Mucosa of rectum (tissue), 2 donors: ENCODE measurements around the gene MIPOL1.
"Not testable (repeated sequence)": the region's sequence is repeated elsewhere in the genome, so short reads cannot be mapped to it uniquely, and the experiment has no call there.

Experiments
- H3K27ac ChIP-seq, 2 donors: one replicate each; pipeline ENCODE4 v1.7.0; 2013; ENCODE audit warnings: inconsistent platforms in 2 of 2, low read depth in 2 of 2, low read length in 2 of 2
- H3K27me3 ChIP-seq, 2 donors: one replicate each; pipeline ENCODE4 v1.7.0; 2013; ENCODE audit warnings: low read length in 2 of 2; ENCODE audit not compliant: control insufficient read depth in 2 of 2, insufficient read depth in 2 of 2
- H3K36me3 ChIP-seq, 2 donors: one replicate each; pipeline ENCODE4 v1.7.0; 2013; ENCODE audit warnings: low read length in 2 of 2; ENCODE audit not compliant: control insufficient read depth in 2 of 2, insufficient read depth in 2 of 2
- H3K4me1 ChIP-seq, 2 donors: one replicate each; pipeline ENCODE4 v1.7.0; 2013; ENCODE audit warnings: low read length in 2 of 2, mild to moderate bottlenecking in 1 of 2; ENCODE audit not compliant: control insufficient read depth in 2 of 2, insufficient read depth in 2 of 2
- H3K4me3 ChIP-seq, 2 donors: one replicate each; pipeline ENCODE4 v1.7.0; 2013; ENCODE audit warnings: low read length in 2 of 2
- H3K9ac ChIP-seq, 2 donors: one replicate each; pipeline ENCODE4 v1.7.0; 2013; ENCODE audit warnings: low read length in 2 of 2, low read depth in 1 of 2, mild to moderate bottlenecking in 1 of 2
- H3K9me3 ChIP-seq, 2 donors: one replicate each; pipeline ENCODE4 v1.7.0; 2013; ENCODE audit warnings: low read length in 2 of 2; ENCODE audit not compliant: control insufficient read depth in 2 of 2
- donor health status: healthy.
- donor health status: Normal muscosa, but diverticular disease.

The MIPOL1 gene

GRCh38 chr14:37170993-37171392 lies 26.7 kb upstream of the MIPOL1 start:
- no peaks in the 10 kb centered on the region for H3K4me1 ChIP-seq
- no peaks in the 10 kb centered on the region for H3K36me3 ChIP-seq
- no peaks in the 10 kb centered on the region for H3K9me3 ChIP-seq
- H3K9ac ChIP-seq, result no peak overlapping the region
- H3K4me3 ChIP-seq, result no peak overlapping the region
- no peak overlapping the region for H3K27ac ChIP-seq
- no peaks in the 10 kb centered on the region for H3K27me3 ChIP-seq

DNA sequence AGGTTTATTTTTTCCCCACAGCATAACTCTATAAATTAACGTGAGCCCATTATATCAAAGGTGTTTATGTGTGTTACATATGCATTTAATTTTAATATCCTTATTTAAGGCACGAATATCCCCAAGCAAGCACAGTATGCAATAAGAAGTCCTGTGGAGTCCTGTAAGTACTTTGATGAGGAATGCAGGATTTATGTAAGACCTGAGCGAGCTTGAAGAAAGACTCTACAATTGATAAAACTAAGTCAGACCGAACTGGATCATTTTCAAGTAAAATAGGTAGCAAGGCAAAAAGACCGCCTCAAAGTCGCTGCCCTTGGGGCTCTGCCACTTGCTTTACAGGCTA lies 26.1 kb upstream of the MIPOL1 start:
- H3K9ac ChIP-seq, result peak overlapping the region in 1 of 2 donors; percentile 82
- H3K4me1 ChIP-seq, result no peaks in the 10 kb centered on the region
- no peak overlapping the region for H3K27ac ChIP-seq
- H3K36me3 ChIP-seq, result no peaks in the 10 kb centered on the region
- no peaks in the 10 kb centered on the region for H3K27me3 ChIP-seq
- H3K9me3 ChIP-seq, result no peaks in the 10 kb centered on the region
- H3K4me3 ChIP-seq, result peak overlapping the region; percentile 76 to 86

- Histone ChIP-seq H3K4me1 (no peaks in the 10 kb centered on the region), H3K27me3 (no peaks in the 10 kb centered on the region), H3K4me3 (peak within 1 kb of the TSS; percentile 76 to 86), H3K27ac (peak within 1 kb of the TSS; percentile 75 to 76), H3K9ac (peak within 1 kb of the TSS; percentile 76 to 82), H3K36me3 (no peaks in the 10 kb centered on the region), H3K9me3 (no peaks in the 10 kb centered on the region)
Observed at GRCh38 chr14:37172024-37172869, 25.5 kb upstream of the MIPOL1 start, which contains the start of gene SLC25A21. Gene SLC25A21, minus strand, starts transcription at chr14:37172606.

GRCh38 chr14:37172936-37173614 lies 24.7 kb upstream of the MIPOL1 start:
- no peaks in the 10 kb centered on the region for H3K27me3 ChIP-seq
- H3K9ac ChIP-seq, result peak overlapping the region in 1 of 2 donors; percentile 76
- no peaks in the 10 kb centered on the region for H3K36me3 ChIP-seq
- no peaks in the 10 kb centered on the region for H3K9me3 ChIP-seq
- no peak overlapping the region for H3K27ac ChIP-seq
- H3K4me1 ChIP-seq, result no peaks in the 10 kb centered on the region
- H3K4me3 ChIP-seq, result peak overlapping the region; percentile 76 to 86

DNA sequence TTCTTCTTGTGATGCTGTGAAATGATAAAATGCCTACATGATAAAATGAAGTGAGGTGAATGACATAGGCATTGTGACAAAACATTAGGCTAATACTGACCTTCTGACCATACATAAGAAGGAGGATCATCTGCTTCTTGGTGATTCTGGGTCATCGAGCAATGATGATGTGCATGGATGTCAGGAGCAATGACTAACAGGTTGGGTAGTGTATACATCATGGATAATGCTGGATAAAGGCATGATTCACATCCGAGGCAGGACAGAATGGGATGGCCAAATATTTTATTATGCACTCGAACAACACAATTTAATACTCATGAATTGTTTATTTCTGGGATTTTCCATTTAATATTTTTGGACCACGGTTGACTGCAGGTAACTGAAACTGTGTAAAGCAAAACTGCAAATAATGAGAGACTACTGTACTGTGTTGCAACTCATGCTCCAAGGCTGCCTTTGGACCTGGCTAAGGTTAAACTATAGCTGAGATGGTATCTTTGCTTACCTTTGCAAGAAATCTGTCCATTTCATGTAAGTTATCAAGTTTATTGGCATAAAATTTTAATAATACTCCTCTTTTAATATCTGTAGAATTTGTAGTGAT lies 17.7 kb upstream of the MIPOL1 start:
- no peaks in the 10 kb centered on the region for H3K36me3 ChIP-seq
- no peaks in the 10 kb centered on the region for H3K4me1 ChIP-seq
- H3K4me3 ChIP-seq, result no peak overlapping the region
- no peaks in the 10 kb centered on the region for H3K27me3 ChIP-seq
- H3K9ac ChIP-seq, result no peak overlapping the region
- no peak overlapping the region for H3K27ac ChIP-seq
- no peaks in the 10 kb centered on the region for H3K9me3 ChIP-seq

GRCh38 chr14:37180886-37181285 lies 16.9 kb upstream of the MIPOL1 start:
- H3K27ac ChIP-seq, H3K36me3 ChIP-seq, H3K9ac ChIP-seq, H3K27me3 ChIP-seq, H3K4me1 ChIP-seq, H3K4me3 ChIP-seq, H3K9me3 ChIP-seq: not testable (repeated sequence)

GRCh38 chr14:37181441-37181840 lies 16.3 kb upstream of the MIPOL1 start:
- Histone ChIP-seq H3K27ac (no peak overlapping the region), H3K9me3 (no peaks in the 10 kb centered on the region), H3K4me1 (no peaks in the 10 kb centered on the region), H3K9ac (no peak overlapping the region), H3K36me3 (no peaks in the 10 kb centered on the region), H3K4me3 (no peak overlapping the region), H3K27me3 (no peaks in the 10 kb centered on the region)

DNA sequence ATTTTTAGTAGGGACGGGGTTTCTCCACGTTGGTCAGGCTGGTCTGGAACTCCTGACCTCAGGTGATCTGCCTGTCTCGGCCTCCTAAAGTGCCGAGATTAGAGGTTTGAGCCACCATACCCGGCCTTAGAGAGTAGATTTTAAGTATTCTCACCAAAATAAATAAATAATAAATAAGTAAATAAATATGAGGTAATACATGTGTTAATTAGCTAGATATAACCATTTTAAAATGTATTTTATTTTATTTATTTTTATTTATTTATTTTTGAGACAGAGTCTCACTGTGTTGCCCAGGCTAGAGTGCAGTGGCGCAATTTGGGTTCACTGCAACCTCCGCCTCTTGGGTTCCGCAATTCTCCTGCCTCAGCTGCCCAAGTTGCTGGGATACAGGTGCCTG lies 13.2 kb upstream of the MIPOL1 start:
- H3K4me3 ChIP-seq, H3K36me3 ChIP-seq, H3K9me3 ChIP-seq, H3K27ac ChIP-seq, H3K9ac ChIP-seq, H3K4me1 ChIP-seq, H3K27me3 ChIP-seq: not testable (repeated sequence)

DNA sequence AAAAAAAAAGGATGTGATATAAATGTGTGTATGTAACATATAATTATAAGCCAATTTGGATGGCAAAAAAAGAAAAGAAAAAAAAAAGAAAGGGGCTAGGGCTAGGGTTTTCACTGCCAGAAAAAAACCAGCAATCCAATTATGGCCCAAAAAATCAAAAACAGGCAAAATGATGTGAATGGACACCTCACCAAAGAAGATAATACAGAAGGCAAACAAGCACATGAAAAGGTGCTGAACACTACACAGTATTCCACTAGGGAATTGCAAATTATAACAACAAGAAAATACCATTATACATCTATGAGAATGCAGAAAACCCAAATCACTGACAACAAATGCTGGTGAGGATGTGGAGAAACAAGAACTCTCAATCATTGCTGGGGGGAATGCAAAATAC lies 12.1 kb upstream of the MIPOL1 start:
- H3K4me3 ChIP-seq, result no peak overlapping the region
- no peaks in the 10 kb centered on the region for H3K36me3 ChIP-seq
- H3K27me3 ChIP-seq, result no peaks in the 10 kb centered on the region
- H3K4me1 ChIP-seq, result no peaks in the 10 kb centered on the region
- H3K27ac ChIP-seq, result no peak overlapping the region
- H3K9ac ChIP-seq, result no peak overlapping the region
- no peaks in the 10 kb centered on the region for H3K9me3 ChIP-seq

- no peak overlapping the region for H3K27ac ChIP-seq
- no peaks in the 10 kb centered on the region for H3K36me3 ChIP-seq
- H3K27me3 ChIP-seq, result no peaks in the 10 kb centered on the region
- H3K9me3 ChIP-seq, result no peaks in the 10 kb centered on the region
- no peaks in the 10 kb centered on the region for H3K4me1 ChIP-seq
- no peak overlapping the region for H3K9ac ChIP-seq
- H3K4me3 ChIP-seq, result no peak overlapping the region
Observed at GRCh38 chr14:37186865-37187264, 10.9 kb upstream of the MIPOL1 start.
